HEK293 (cell line): ENCODE data around the gene TMC4.

ENCODE experiments used
- BCL6B ChIP-seq: fragments of 450-650 bp; formaldehyde crosslinking; IDR thresholded peaks from 2 replicates; pipeline ENCODE4 v1.5.1; 2017; ENCODE audit warnings: missing biosample characterization, missing genetic modification characterization
- GLI4 ChIP-seq: fragments of 450-650 bp; formaldehyde crosslinking; IDR thresholded peaks from 2 replicates; pipeline ENCODE4 v1.5.1; 2016; ENCODE audit warnings: missing biosample characterization, missing genetic modification characterization
- KLF17 ChIP-seq: fragments of 450-650 bp; formaldehyde crosslinking; IDR thresholded peaks from 2 replicates; pipeline ENCODE4 v1.5.1; 2016; ENCODE audit warnings: missing biosample characterization, missing genetic modification characterization
- KLF8 ChIP-seq: fragments of 450-650 bp; formaldehyde crosslinking; IDR thresholded peaks from 2 replicates; pipeline ENCODE4 v1.5.1; 2016; ENCODE audit warnings: missing biosample characterization, missing genetic modification characterization
- KLF9 ChIP-seq: fragments of 450-650 bp; formaldehyde crosslinking; IDR thresholded peaks from 2 replicates; pipeline ENCODE4 v1.5.1; 2016; ENCODE audit warnings: missing biosample characterization, missing genetic modification characterization, low read depth
- OSR2 ChIP-seq: fragments of 450-650 bp; formaldehyde crosslinking; IDR thresholded peaks from 2 replicates; pipeline ENCODE4 v1.5.1; 2016; ENCODE audit warnings: missing biosample characterization, missing genetic modification characterization
- OVOL3 ChIP-seq: fragments of 450-650 bp; formaldehyde crosslinking; IDR thresholded peaks from 2 replicates; pipeline ENCODE4 v1.5.1; 2016; ENCODE audit warnings: missing biosample characterization, missing genetic modification characterization
- PATZ1 ChIP-seq: fragments of 450-650 bp; formaldehyde crosslinking; IDR thresholded peaks from 2 replicates; pipeline ENCODE4 v1.5.1; 2016; ENCODE audit warnings: missing biosample characterization, missing genetic modification characterization
- RBAK ChIP-seq: fragments of 450-650 bp; formaldehyde crosslinking; IDR thresholded peaks from 2 replicates; pipeline ENCODE4 v1.5.1; 2016; ENCODE audit warnings: missing biosample characterization, missing genetic modification characterization
- SP7 ChIP-seq: fragments of 450-650 bp; formaldehyde crosslinking; IDR thresholded peaks from 2 replicates; pipeline ENCODE4 v1.5.1; 2016; ENCODE audit warnings: missing biosample characterization, missing genetic modification characterization
- ZBTB1 ChIP-seq: fragments of 450-650 bp; formaldehyde crosslinking; IDR thresholded peaks from 2 replicates; pipeline ENCODE4 v1.5.1; 2016; ENCODE audit warnings: missing biosample characterization, missing genetic modification characterization
- ZNF132 ChIP-seq: fragments of 450-650 bp; formaldehyde crosslinking; IDR thresholded peaks from 2 replicates; pipeline ENCODE4 v1.5.1; 2017; ENCODE audit warnings: missing biosample characterization, missing genetic modification characterization, borderline replicate concordance
- ZNF16 ChIP-seq: fragments of 450-650 bp; formaldehyde crosslinking; IDR thresholded peaks from 2 replicates; pipeline ENCODE4 v1.5.1; 2016; ENCODE audit warnings: low read depth, missing biosample characterization, missing genetic modification characterization
- ZNF184 ChIP-seq: fragments of 450-650 bp; IDR thresholded peaks from 2 replicates; pipeline ENCODE4 v1.5.1; 2018; ENCODE audit warnings: missing biosample characterization, mild to moderate bottlenecking, missing genetic modification characterization
- ZNF214 ChIP-seq: fragments of 450-650 bp; formaldehyde crosslinking; IDR thresholded peaks from 2 replicates; pipeline ENCODE4 v1.5.1; 2017; ENCODE audit warnings: missing biosample characterization, mild to moderate bottlenecking, missing genetic modification characterization, borderline replicate concordance
- ZNF248 ChIP-seq: fragments of 450-650 bp; formaldehyde crosslinking; IDR thresholded peaks from 2 replicates; pipeline ENCODE4 v1.5.1; 2017; ENCODE audit warnings: missing biosample characterization, missing genetic modification characterization
- ZNF341 ChIP-seq: fragments of 450-650 bp; formaldehyde crosslinking; IDR thresholded peaks from 2 replicates; pipeline ENCODE4; 2016; ENCODE audit warnings: low read depth, missing biosample characterization, missing genetic modification characterization
- ZNF473 ChIP-seq: fragments of 450-650 bp; formaldehyde crosslinking; IDR thresholded peaks from 2 replicates; pipeline ENCODE4 v1.5.1; 2017; ENCODE audit warnings: missing biosample characterization, missing genetic modification characterization
- ZNF501 ChIP-seq: fragments of 450-650 bp; formaldehyde crosslinking; IDR thresholded peaks from 2 replicates; pipeline ENCODE4 v1.5.1; 2016; ENCODE audit warnings: missing biosample characterization, missing genetic modification characterization
- ZNF518A ChIP-seq: fragments of 450-650 bp; formaldehyde crosslinking; conservative IDR thresholded peaks from 2 replicates; pipeline ENCODE4 v1.5.1; 2016; ENCODE audit warnings: low read depth, missing biosample characterization, missing genetic modification characterization
- ZNF548 ChIP-seq: fragments of 450-650 bp; formaldehyde crosslinking; IDR thresholded peaks from 2 replicates; pipeline ENCODE4 v1.5.1; 2016; ENCODE audit warnings: missing biosample characterization, missing genetic modification characterization
- ZNF571 ChIP-seq: fragments of 450-650 bp; formaldehyde crosslinking; IDR thresholded peaks from 2 replicates; pipeline ENCODE4 v1.5.0; 2017; ENCODE audit warnings: missing biosample characterization, missing genetic modification characterization
- ZNF645 ChIP-seq: fragments of 450-650 bp; formaldehyde crosslinking; IDR thresholded peaks from 2 replicates; pipeline ENCODE4; 2016; ENCODE audit warnings: missing biosample characterization, missing genetic modification characterization
- ZNF660 ChIP-seq: fragments of 450-650 bp; IDR thresholded peaks from 2 replicates; pipeline ENCODE4 v1.5.1; 2018; ENCODE audit warnings: missing biosample characterization, mild to moderate bottlenecking, missing genetic modification characterization
- ZNF692 ChIP-seq: fragments of 450-650 bp; formaldehyde crosslinking; IDR thresholded peaks from 2 replicates; pipeline ENCODE4 v1.5.1; 2016; ENCODE audit warnings: missing biosample characterization, missing genetic modification characterization
- TF ChIP-seq, protein P1 (sequence below): fragments of 450-650 bp; formaldehyde crosslinking; IDR thresholded peaks from 2 replicates; pipeline ENCODE4 v1.5.1; 2016; ENCODE audit warnings: missing biosample characterization, missing genetic modification characterization

The TMC4 gene

GRCh38 chr19:54209811-54210494, 37.0 kb upstream of the TMC4 start (continued):
- TF ChIP-seq, protein P1, sequence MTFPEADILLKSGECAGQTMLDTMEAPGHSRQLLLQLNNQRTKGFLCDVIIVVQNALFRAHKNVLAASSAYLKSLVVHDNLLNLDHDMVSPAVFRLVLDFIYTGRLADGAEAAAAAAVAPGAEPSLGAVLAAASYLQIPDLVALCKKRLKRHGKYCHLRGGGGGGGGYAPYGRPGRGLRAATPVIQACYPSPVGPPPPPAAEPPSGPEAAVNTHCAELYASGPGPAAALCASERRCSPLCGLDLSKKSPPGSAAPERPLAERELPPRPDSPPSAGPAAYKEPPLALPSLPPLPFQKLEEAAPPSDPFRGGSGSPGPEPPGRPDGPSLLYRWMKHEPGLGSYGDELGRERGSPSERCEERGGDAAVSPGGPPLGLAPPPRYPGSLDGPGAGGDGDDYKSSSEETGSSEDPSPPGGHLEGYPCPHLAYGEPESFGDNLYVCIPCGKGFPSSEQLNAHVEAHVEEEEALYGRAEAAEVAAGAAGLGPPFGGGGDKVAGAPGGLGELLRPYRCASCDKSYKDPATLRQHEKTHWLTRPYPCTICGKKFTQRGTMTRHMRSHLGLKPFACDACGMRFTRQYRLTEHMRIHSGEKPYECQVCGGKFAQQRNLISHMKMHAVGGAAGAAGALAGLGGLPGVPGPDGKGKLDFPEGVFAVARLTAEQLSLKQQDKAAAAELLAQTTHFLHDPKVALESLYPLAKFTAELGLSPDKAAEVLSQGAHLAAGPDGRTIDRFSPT, result peak; percentile 72; the same call in 1 of the 2 replicates
- TF ChIP-seq ZNF501 (tag by site-specific recombination), result no peak
- peak; percentile 77 for TF ChIP-seq ZNF660 (tag by site-specific recombination)
- no peak for TF ChIP-seq OVOL3
- no peak for TF ChIP-seq GLI4
- peak; percentile 87 for TF ChIP-seq SP7 (tag by site-specific recombination)
- no peak for TF ChIP-seq ZNF692 (tag by site-specific recombination)
- no peak for TF ChIP-seq KLF17 (tag by site-specific recombination)
- no peak for TF ChIP-seq KLF8 (tag by site-specific recombination)
- TF ChIP-seq ZNF645 (tag by site-specific recombination), result no peak
- TF ChIP-seq ZNF571 (tag by site-specific recombination), result no peak
- TF ChIP-seq ZBTB1 (tag by site-specific recombination), result no peak
- TF ChIP-seq ZNF132 (tag by site-specific recombination), result no peak
- TF ChIP-seq RBAK (tag by site-specific recombination), result no peak
- TF ChIP-seq PATZ1, result no peak; the same call in 1 of the 2 replicates
- no peak for TF ChIP-seq BCL6B (tag by site-specific recombination)
- TF ChIP-seq ZNF16 (tag by site-specific recombination), result no peak
- TF ChIP-seq ZNF248 (tag by site-specific recombination), result no peak
- TF ChIP-seq ZNF184 (tag by site-specific recombination), result no peak
- TF ChIP-seq OSR2 (tag by site-specific recombination), result no peak
- no peak for TF ChIP-seq KLF9
- peak; percentile 42; the same call in 1 of the 2 replicates for TF ChIP-seq ZNF341 (tag by site-specific recombination)
- TF ChIP-seq ZNF548 (tag by site-specific recombination), result no peak
- TF ChIP-seq ZNF214 (tag by site-specific recombination), result no peak
- no peak for TF ChIP-seq ZNF518A (tag by site-specific recombination)
- no peak for TF ChIP-seq ZNF473 (tag by site-specific recombination)
